ENCODE data around the gene SH3BGRL. TPM values are rescaled to one million over a fixed set of nuclear protein-coding genes. Genes with fewer than 3 reads are reported as not detected.

The SH3BGRL gene
- total RNA-seq, 2 experiments from 2014 or later: 30.0 to 33.1 TPM

DNA sequence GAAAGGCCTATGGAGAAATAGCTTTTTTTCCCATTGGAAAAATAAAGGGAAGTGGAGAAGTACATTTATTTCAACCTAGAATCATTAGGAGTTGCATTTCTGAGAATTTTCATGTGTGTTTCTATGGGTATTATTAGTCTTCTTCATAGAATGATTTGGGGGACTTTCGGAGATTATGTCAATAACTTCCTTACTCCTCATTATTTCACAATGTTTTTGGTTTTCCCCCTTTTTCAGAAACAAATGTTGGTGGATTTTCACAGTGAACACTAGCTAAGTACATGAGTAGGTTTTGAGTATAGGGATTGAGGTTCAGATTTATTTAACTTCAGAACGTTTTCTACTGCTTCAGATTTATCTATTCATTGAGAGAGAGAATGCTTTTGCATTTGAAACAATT, 54.0 kb downstream of the SH3BGRL start:
- TF ChIP-seq, protein P1, sequence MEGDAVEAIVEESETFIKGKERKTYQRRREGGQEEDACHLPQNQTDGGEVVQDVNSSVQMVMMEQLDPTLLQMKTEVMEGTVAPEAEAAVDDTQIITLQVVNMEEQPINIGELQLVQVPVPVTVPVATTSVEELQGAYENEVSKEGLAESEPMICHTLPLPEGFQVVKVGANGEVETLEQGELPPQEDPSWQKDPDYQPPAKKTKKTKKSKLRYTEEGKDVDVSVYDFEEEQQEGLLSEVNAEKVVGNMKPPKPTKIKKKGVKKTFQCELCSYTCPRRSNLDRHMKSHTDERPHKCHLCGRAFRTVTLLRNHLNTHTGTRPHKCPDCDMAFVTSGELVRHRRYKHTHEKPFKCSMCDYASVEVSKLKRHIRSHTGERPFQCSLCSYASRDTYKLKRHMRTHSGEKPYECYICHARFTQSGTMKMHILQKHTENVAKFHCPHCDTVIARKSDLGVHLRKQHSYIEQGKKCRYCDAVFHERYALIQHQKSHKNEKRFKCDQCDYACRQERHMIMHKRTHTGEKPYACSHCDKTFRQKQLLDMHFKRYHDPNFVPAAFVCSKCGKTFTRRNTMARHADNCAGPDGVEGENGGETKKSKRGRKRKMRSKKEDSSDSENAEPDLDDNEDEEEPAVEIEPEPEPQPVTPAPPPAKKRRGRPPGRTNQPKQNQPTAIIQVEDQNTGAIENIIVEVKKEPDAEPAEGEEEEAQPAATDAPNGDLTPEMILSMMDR (IDR thresholded peaks at IDR 0.05): no peak
- ATAC-seq: no peak
- ChIA-PET POLR2A (no interaction called here), CTCF (no interaction called here)
- DNase-seq: no peak
- no peaks in the 10 kb centered on the region for H3K27me3 Mint-ChIP-seq
- H3K27ac Mint-ChIP-seq: no peak overlapping the region
- intact Hi-C loops (cut with micrococcal nuclease): no loop called here
- no peaks in the 10 kb centered on the region for H3K9me3 Mint-ChIP-seq
- peaks cover 13% of the 10 kb centered on the region for H3K4me1 Mint-ChIP-seq (ENCODE audit: low read depth)
- H3K4me3 Mint-ChIP-seq: no peak overlapping the region
- peaks cover 3% of the 10 kb centered on the region for H3K36me3 Mint-ChIP-seq (ENCODE audit: low read depth)

DNA sequence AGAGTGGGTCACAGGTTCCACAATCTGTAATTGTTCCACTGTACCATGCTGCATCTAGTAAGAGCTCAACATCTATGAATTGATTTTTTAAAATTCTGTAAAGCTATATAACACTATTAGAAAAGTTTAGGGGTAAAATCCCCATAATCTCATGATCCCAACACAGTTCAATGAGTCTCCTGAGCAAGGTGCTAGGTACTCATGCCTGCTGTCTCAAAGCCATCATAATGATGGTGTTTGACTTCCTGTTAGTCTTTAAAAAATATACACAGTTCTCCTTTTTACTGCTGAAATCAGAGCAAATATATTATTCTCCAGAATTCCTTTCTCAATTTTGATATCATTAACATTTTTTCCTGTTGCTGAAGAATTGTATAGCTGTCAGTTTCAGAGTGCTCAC, 55.9 kb downstream of the SH3BGRL start:
- ATAC-seq: no peak
- no peaks in the 10 kb centered on the region for H3K27me3 Mint-ChIP-seq
- no peak overlapping the region for H3K4me3 Mint-ChIP-seq
- CTCF ChIA-PET: no interaction called here
- no peaks in the 10 kb centered on the region for H3K9me3 Mint-ChIP-seq
- peaks cover 3% of the 10 kb centered on the region for H3K36me3 Mint-ChIP-seq (ENCODE audit: low read depth)
- H3K4me1 Mint-ChIP-seq (ENCODE audit: low read depth): peaks cover 13% of the 10 kb centered on the region
- POLR2A ChIA-PET: no interaction called here
- intact Hi-C loops (cut with micrococcal nuclease): no loop called here
- DNase-seq: no peak
- no peak overlapping the region for H3K27ac Mint-ChIP-seq
- TF ChIP-seq, protein P1 (IDR thresholded peaks at IDR 0.05): no peak

DNA sequence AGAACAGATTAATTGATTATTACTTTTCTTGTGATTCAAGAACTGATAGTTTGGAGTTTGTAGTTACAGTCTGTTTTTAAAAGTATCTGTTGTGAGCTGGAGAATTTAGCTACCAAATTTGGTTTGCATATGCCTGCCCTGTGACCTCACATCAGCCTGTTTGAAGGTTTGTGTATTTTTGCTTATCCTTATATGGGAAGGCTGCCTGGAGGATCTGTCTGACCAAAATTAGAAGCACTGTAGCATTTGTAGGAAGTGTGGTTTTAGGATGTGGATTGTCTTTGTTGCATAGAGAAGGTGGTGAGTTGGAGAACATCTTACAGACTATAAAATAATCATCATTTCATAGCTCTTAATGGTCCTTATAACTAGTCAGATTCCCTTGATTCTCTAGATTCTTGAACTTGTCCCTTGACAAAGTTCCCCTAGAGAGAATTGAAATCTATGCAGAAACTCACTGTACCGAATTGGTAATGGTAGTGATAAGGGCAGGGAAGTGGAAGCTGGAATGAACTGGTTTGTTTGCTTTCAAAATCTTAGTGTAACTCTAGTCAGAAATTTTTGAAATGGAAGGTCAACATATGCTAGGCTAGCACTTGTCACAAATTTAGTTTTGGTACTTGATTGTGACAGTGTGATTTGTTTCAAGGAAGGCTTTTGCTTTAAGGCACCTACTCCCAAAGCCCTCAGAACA, 57.3 kb downstream of the SH3BGRL start:
- Mint-ChIP-seq H3K4me3 (no peak overlapping the region), H3K4me1 (ENCODE audit: low read depth) (peaks cover 15% of the 10 kb centered on the region), H3K27ac (peak overlapping the region; percentile 57), H3K9me3 (no peaks in the 10 kb centered on the region), H3K36me3 (ENCODE audit: low read depth) (no peaks in the 10 kb centered on the region), H3K27me3 (no peaks in the 10 kb centered on the region)
- intact Hi-C loops (cut with micrococcal nuclease): no loop called here
- CTCF ChIA-PET: no interaction called here
- DNase-seq (no peak), ATAC-seq (no peak)
- POLR2A ChIA-PET: no interaction called here
- TF ChIP-seq, protein P1 (IDR thresholded peaks at IDR 0.05): no peak

DNA sequence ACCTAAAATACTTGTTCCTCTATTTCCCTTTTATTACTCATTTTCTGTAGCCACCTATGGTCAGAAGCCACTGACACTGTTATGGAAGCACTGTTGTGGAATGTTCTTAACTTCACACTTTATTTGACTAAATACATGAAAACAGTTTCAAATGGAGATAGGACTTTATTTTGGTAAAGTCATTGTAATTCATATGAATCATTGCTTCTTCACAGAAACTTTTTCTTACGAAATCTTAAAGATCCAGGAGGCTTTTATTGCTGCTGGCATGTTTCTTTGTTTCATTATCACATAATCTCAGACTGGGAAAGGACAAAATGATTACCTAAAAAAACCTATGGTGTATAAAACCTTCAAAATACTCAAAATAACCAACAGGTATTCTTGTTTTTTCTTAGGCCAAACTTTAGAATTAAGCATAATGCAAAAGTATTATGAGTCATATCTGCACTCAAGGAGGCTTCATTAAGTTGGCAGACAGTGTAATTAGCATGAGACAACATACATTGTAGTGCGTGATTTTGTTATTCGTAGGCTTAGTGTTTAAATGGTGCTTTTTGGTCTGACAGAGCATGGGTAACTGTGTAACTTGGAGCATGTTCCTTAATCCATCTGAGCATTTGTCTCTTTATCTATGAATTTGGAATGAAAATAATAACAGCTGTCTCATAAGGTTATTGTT, 58.0 kb downstream of the SH3BGRL start:
- Mint-ChIP-seq H3K4me1 (ENCODE audit: low read depth) (peaks cover 15% of the 10 kb centered on the region), H3K4me3 (no peak overlapping the region), H3K27ac (no peak overlapping the region), H3K9me3 (no peaks in the 10 kb centered on the region), H3K27me3 (no peaks in the 10 kb centered on the region), H3K36me3 (ENCODE audit: low read depth) (no peaks in the 10 kb centered on the region)
- intact Hi-C loops (cut with micrococcal nuclease): no loop called here
- DNase-seq (no peak), ATAC-seq (no peak)
- ChIA-PET CTCF (no interaction called here), POLR2A (no interaction called here)
- TF ChIP-seq, protein P1 (IDR thresholded peaks at IDR 0.05): no peak

DNA sequence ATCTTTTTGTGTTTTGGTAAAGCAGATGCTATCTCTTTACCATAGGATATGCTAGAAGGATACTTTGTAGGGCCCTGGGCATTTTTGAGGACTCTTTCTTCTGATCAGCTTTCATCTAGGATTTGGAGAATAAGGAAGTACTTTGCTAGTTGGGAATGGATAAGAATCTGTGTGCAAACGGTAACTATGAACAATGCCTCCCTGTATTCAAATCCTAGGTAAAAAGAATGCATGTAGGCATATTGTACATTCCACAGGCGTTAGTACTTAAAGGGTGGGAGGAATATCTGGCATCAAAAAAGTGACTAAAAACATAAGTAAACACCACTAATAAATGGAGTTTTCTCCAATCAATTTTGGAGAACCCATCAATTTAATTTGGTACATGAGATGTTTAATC, 59.7 kb downstream of the SH3BGRL start:
- Mint-ChIP-seq H3K4me1 (ENCODE audit: low read depth) (peaks cover 21% of the 10 kb centered on the region), H3K36me3 (ENCODE audit: low read depth) (peaks cover 5% of the 10 kb centered on the region), H3K27ac (no peak overlapping the region), H3K27me3 (no peaks in the 10 kb centered on the region), H3K4me3 (no peak overlapping the region), H3K9me3 (no peaks in the 10 kb centered on the region)
- POLR2A ChIA-PET: no interaction called here
- DNase-seq (no peak), ATAC-seq (no peak)
- intact Hi-C loops (cut with micrococcal nuclease): no loop called here
- TF ChIP-seq, protein P1 (IDR thresholded peaks at IDR 0.05): no peak
- CTCF ChIA-PET: no interaction called here

All from activated CD8-positive, alpha-beta T cell treated with anti-CD3 and anti-CD28 coated beads for 36 hours (primary cell).